Endometrium (tissue), 2 donors: ENCODE measurements around the gene TNFAIP1.
"Not testable (repeated sequence)": the region's sequence is repeated elsewhere in the genome, so short reads cannot be mapped to it uniquely, and the experiment has no call there.

Experiments used
- FAIRE-seq: peaks from 2 replicates; lab custom pipeline; 2012; peaks lifted over from hg19 to GRCh38; lab: Jason Lieb, UNC
- donor health status: control.
- donor health status: control.

TNFAIP1 gene

GRCh38 chr17:28324781-28325180 is 10.8 kb upstream of the TNFAIP1 start:
- FAIRE-seq = no peak

GRCh38 chr17:28325211-28325610 is 10.3 kb upstream of the TNFAIP1 start:
- FAIRE-seq = no peak

- FAIRE-seq = no peak
Observed at GRCh38 chr17:28326114-28326513, 9.4 kb upstream of the TNFAIP1 start.

GRCh38 chr17:28327031-28327607 is 8.4 kb upstream of the TNFAIP1 start:
- no peak for FAIRE-seq

GRCh38 chr17:28327709-28328108 is 7.9 kb upstream of the TNFAIP1 start:
- FAIRE-seq = no peak

- FAIRE-seq = no peak
Observed at GRCh38 chr17:28328325-28328724, 7.2 kb upstream of the TNFAIP1 start.

- FAIRE-seq = no peak
Observed at GRCh38 chr17:28330671-28331070, 4.9 kb upstream of the TNFAIP1 start.

GRCh38 chr17:28331891-28332420 is 3.6 kb upstream of the TNFAIP1 start:
- no peak for FAIRE-seq

GRCh38 chr17:28333083-28333746 is 2.3 kb upstream of the TNFAIP1 start:
- FAIRE-seq = no peak

- no peak for FAIRE-seq
Observed at GRCh38 chr17:28334171-28334570, 1.4 kb upstream of the TNFAIP1 start.

- no peak for FAIRE-seq
Observed at GRCh38 chr17:28334666-28335200, 828 bp upstream of the TNFAIP1 start.

- FAIRE-seq = no peak
Observed at GRCh38 chr17:28335959-28336871, 654 bp downstream of the TNFAIP1 start.

- FAIRE-seq = no peak
Observed at GRCh38 chr17:28338056-28338768, 2.7 kb downstream of the TNFAIP1 start.

GRCh38 chr17:28338769-28339212 is 3.2 kb downstream of the TNFAIP1 start:
- FAIRE-seq = not testable (repeated sequence)

GRCh38 chr17:28339431-28339830 is 3.9 kb downstream of the TNFAIP1 start:
- FAIRE-seq = no peak

GRCh38 chr17:28340374-28340773 is 4.8 kb downstream of the TNFAIP1 start:
- no peak for FAIRE-seq

- FAIRE-seq = no peak
Observed at GRCh38 chr17:28341516-28341915, 6.0 kb downstream of the TNFAIP1 start.

GRCh38 chr17:28342313-28342712 is 6.8 kb downstream of the TNFAIP1 start:
- FAIRE-seq = no peak

GRCh38 chr17:28343491-28343932 is 8.0 kb downstream of the TNFAIP1 start:
- no peak for FAIRE-seq

- no peak for FAIRE-seq
Observed at GRCh38 chr17:28344011-28344410, 8.4 kb downstream of the TNFAIP1 start.

- FAIRE-seq = no peak
Observed at GRCh38 chr17:28344435-28344901, 8.9 kb downstream of the TNFAIP1 start.
